Measurements from ENCODE around the gene MINDY4.

Gene MINDY4

GRCh38 chr7:30934732-30935568, 163.7 kb downstream of the MINDY4 start:
- no peak for DNase-seq

GRCh38 chr7:30935569-30935877, 164.3 kb downstream of the MINDY4 start:
- DNase-seq: no peak

GRCh38 chr7:30936650-30937245, 165.5 kb downstream of the MINDY4 start:
- no peak for DNase-seq

- no peak for DNase-seq
Observed at GRCh38 chr7:30937416-30937815, 166.2 kb downstream of the MINDY4 start.

GRCh38 chr7:30938435-30939316, 167.5 kb downstream of the MINDY4 start:
- peak; percentile 64 for DNase-seq

- no peak for DNase-seq
Observed at GRCh38 chr7:30941582-30942323, 170.5 kb downstream of the MINDY4 start.
